Ovary (tissue), 9 donors: ENCODE data around the gene C20orf204. TPM values are rescaled to one million over a fixed set of nuclear protein-coding genes. Genes with fewer than 3 reads are reported as not detected.
A peak's percentile ranks its signal among the peaks of the same experiment; 100 is the strongest.

Experiments used
- DNase-seq, 5 donors: peaks; one replicate each; pipeline ENCODE4 v3.0.0-alpha.2; 2019 to 2020
- H3K27ac ChIP-seq, 2 donors: fragments of 200-600 bp; one replicate each; pipeline versions ENCODE4 v1.5.1 to v1.8.0; 2019 to 2022
- H3K27me3 ChIP-seq: fragments of 200-600 bp; one replicate; pipeline ENCODE4 v1.8.0; 2022
- H3K36me3 ChIP-seq: fragments of 200-600 bp; sonication (generic); one replicate; pipeline ENCODE4 v1.5.1; 2019
- H3K4me1 ChIP-seq: one replicate; pipeline ENCODE4 v1.8.1; 2013; ENCODE audit warnings: mild to moderate bottlenecking, moderate library complexity; ENCODE audit not compliant: insufficient read depth
- H3K4me3 ChIP-seq: fragments of 200-600 bp; sonication (generic); one replicate; pipeline ENCODE4 v1.5.1; 2017
- H3K9me3 ChIP-seq, 2 donors: fragments of 200-600 bp in 1 of 2; sonication (generic) in 1 of 2; one replicate each; pipeline versions ENCODE4 v1.5.1 to v1.8.1; 2013 to 2019; ENCODE audit warnings: mild to moderate bottlenecking in 1 of 2, moderate library complexity in 1 of 2
- CTCF ChIP-seq, 3 donors: fragments of 450-650 bp in 2 of 3; fragments of 200-600 bp in 1 of 3; IDR thresholded peaks; one replicate each; pipeline versions ENCODE4 v1.5.1 to v1.8.0; 2016 to 2022; ENCODE audit warnings: antibody characterized with exemption in 3 of 3, mild to moderate bottlenecking in 1 of 3
- EP300 ChIP-seq: sonication (generic); formaldehyde crosslinking; IDR thresholded peaks from one replicate; pipeline ENCODE4 v1.6.1; 2017; ENCODE audit warnings: antibody characterized with exemption
- POLR2A ChIP-seq: fragments of 450-650 bp; IDR thresholded peaks from one replicate; pipeline ENCODE4 v1.6.1; 2017; ENCODE audit warnings: antibody characterized with exemption, mild to moderate bottlenecking, moderate library complexity
- WGBS, 3 donors: extraction: QIAGEN DNeasy Blood & Tissue Kit in 1 of 3; methylation state at CpG; one replicate each; pipeline versions ENCODE4 v1.1.5 to v1.1.7; 2013 to 2017; 5-methylcytosine and 5-hydroxymethylcytosine counted together
- intact Hi-C, 4 donors: fragments of 100-400 bp; cut with DNase I; formaldehyde crosslinking; loops; one replicate each; pipeline versions ENCODE4 v1.11.0 to v1.15.1; 2022 to 2023
- polyA plus RNA-seq, 2 donors: library from polyadenylated mRNA; stranded (reverse); fragments of 200-250 nt in 1 of 2; fragments of 350-450 nt in 1 of 2; fragmentation: Illumina TruSeq in 1 of 2; extraction: RNeasy Lipid Tissue Mini Kit (QIAGEN cat#74804) in 1 of 2; gene quantifications; one replicate each; pipeline ENCODE4 v1.2.3, GENCODE V29; 2013 to 2014
- total RNA-seq, 7 donors: library from RNA; depleted of rRNA in 2 of 7; stranded (reverse); fragments of >200 nt in 2 of 7; fragmentation: NEBNext Ultra II Directional in 3 of 7; extraction: Animal tissue kit (Norgen Biotek cat#: 25700) in 3 of 7; gene quantifications; one replicate each; pipeline versions ENCODE4 v1.1.0 to v1.2.4, GENCODE V29; 2016 to 2023
- donor health status: DM: no; HTN: no; CAD: no; lungs with moderate emphysema.
- donor health status: DM: no; HTN: no; CAD: no.
- donor health status: Bipolar disorder and iron deficiency.
- donor health status: DM: yes; HTN: yes; CAD: no.
- donor health status: DM: no; HTN: no; CAD: no.
- donor health status: DM: yes; HTN: yes; CAD: no.

Gene C20orf204
- total and polyA plus RNA-seq, 9 donors, result 0.20 to 2.8 (median 1.4) TPM

DNA sequence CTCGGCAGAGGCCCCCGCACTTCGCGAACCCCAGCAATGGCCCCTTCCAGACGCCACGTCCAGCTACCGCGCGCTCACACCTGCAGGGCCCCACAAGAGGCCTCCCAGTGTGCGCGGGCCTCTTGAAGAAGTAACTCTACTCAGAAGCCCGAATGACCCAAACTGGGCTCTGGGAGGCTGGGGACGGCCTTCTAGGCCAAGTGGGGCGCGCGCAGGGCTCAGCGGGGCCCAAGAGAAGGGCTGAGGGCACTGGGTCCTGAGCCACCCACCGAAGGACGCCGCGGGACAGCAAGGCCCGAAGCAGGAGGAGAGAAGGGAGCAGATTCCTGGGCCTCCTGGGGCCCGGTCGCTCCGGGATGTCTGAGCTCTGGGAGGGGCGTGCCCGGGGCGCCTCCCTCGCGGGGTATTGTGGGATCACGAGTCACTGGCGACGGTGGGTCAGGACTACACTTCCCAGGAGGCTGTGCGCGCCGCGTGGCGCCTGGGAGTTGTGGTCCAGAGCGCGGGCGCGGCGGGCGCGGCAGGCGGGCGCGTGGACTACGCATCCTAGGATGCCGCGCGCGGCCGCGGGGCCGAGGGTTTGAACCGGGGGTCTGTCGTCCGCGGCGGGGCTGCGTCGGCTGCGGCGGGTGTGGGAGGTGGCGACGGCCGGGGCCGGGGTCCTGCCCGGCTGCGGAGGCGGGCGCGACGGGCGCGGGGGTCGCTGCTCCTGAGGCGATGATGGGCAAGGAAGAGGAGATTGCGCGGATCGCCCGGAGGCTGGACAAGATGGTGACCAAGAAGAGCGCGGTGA is 26.8 kb downstream of the C20orf204 start, which contains the start of gene TCEA2:
TCEA2 (plus strand) TSS at position 603 of the 793 bp plus-strand sequence; CDS start at position 718, 115 bp downstream.
- peak; percentile 95 to 98 (median 97) for DNase-seq
- H3K9me3 ChIP-seq, result no peaks in the 10 kb centered on the region
- WGBS, 3 donors, result 2% methylated on average over 70 to 85 of the region's 85 CpGs
- H3K27me3 ChIP-seq, result no peaks in the 10 kb centered on the region
- no peak for TF ChIP-seq EP300
- TF ChIP-seq CTCF (IDR thresholded peaks at IDR 0.05), result no peak
- peak; percentile 63 for TF ChIP-seq POLR2A
- intact Hi-C loops, result no loop called here
- H3K27ac ChIP-seq, result peak within 1 kb of the TSS; percentile 53 to 75
- H3K4me3 ChIP-seq, result peak within 1 kb of the TSS; percentile 69
- no peaks in the 10 kb centered on the region for H3K36me3 ChIP-seq
- peaks cover 4% of the 10 kb centered on the region for H3K4me1 ChIP-seq

DNA sequence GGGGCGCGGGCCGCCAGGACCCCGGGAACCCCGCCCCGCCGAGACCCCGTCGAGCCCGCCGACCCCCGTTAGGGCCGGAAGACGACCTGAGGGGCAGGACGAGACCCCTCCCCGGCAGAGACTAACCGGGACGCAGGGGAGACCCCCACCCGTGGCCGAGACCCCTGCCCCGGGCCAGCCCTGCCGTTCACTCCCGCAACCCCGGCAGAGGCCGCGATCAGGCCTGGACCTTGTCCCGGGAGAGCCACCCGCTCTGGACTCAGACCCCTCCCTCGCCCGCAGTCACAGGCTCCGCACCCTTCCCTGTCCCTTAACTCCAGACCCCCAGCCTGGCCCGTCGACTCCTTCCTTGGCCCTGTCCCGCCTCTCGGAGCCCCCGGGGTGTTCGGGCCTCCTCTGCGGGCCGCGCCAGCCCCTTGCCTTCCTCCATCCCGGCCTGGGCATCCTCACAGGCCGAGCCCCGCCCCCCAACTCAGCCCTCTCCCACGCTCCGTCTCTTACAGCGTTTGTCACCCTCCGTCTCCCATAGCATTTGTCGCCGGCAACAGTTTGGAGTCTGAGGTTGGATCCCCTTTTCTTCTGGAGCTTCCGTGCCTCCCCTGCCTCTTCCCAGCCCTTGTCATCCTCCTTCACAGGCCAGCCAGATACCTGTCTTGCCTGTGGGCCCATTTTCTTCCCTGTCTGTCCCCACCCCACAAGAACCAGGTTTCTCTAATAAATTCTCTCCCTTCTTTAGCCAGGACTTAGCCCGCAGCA is 27.6 kb downstream of the C20orf204 start:
- DNase-seq, result peak; percentile 41 to 68 (median 65)
- TF ChIP-seq EP300 (no peak), CTCF (IDR thresholded peaks at IDR 0.05) (no peak), POLR2A (no peak)
- intact Hi-C loops, result no loop called here
- Histone ChIP-seq H3K4me1 (peaks cover 4% of the 10 kb centered on the region), H3K4me3 (peak overlapping the region; percentile 69), H3K9me3 (no peaks in the 10 kb centered on the region), H3K36me3 (no peaks in the 10 kb centered on the region), H3K27me3 (no peaks in the 10 kb centered on the region), H3K27ac (peak overlapping the region; percentile 53 to 75)
- 1 to 2% (median 1%) methylated on average over 26 to 51 of the region's 51 CpGs for WGBS, 3 donors

GRCh38 chr20:64064145-64064698 is 28.2 kb downstream of the C20orf204 start:
- no peaks in the 10 kb centered on the region for H3K9me3 ChIP-seq
- 10 to 12% (median 11%) methylated on average over 12 of the region's 12 CpGs for WGBS, 3 donors
- intact Hi-C loops, result no loop called here

More at GRCh38 chr20:64064145-64064698, 28.2 kb downstream of the C20orf204 start:
- Histone ChIP-seq H3K27me3 (no peaks in the 10 kb centered on the region), H3K27ac (peak overlapping the region in 1 of 2 donors; percentile 75), H3K4me1 (peaks cover 4% of the 10 kb centered on the region), H3K36me3 (no peaks in the 10 kb centered on the region), H3K4me3 (peak overlapping the region; percentile 69)
- TF ChIP-seq EP300, result no peak
- TF ChIP-seq POLR2A, result no peak
- TF ChIP-seq CTCF (IDR thresholded peaks at IDR 0.05), result no peak
- DNase-seq, result peak; percentile 52 to 72 (median 62)
